Measurements from ENCODE around the gene MTSS2.

DNA sequence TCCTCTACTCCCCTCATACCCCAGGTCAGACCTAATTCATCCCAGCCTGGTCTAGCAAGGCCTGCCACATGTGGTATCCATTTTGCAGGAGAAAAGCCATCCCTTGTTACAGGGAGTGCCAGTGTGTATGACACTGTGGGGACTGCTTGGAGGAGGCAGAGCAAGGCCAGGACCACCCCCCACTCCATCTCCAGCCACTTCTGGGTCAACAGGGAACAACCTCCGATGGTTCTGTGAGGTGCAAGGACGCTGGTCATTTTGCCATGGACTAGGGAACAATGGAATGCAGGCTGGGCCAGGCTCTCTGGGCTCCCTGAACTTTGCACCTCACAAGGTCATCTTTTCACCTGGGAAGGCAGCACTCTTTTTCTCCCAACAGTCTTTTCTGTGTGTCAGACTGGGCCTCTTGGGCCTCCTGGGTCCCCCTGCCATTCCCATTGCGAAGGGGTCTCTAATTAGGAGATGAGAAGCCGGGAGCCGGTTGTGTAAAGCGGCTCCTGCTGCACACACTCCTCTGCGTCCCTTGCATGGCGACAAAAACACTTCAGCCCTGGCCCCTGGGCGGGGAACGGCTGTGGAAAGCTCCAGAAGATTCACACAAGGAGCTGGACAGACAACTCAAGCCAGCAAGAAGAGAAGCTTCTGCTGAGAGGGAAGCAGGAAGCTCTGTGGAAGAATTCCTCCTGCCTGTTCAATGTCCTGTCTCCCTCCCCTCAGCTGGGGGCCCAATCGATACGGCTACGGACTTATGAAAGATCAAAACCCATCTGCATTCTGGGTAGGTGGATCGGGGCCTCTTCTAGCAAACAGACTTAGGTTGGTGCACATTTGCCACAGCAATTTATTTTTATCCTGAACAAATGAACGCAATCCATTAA, 38.5 kb upstream of the MTSS2 start:
- no peak for TF ChIP-seq EP300 (IDR thresholded peaks at IDR 0.05)
- TF ChIP-seq, protein P1, sequence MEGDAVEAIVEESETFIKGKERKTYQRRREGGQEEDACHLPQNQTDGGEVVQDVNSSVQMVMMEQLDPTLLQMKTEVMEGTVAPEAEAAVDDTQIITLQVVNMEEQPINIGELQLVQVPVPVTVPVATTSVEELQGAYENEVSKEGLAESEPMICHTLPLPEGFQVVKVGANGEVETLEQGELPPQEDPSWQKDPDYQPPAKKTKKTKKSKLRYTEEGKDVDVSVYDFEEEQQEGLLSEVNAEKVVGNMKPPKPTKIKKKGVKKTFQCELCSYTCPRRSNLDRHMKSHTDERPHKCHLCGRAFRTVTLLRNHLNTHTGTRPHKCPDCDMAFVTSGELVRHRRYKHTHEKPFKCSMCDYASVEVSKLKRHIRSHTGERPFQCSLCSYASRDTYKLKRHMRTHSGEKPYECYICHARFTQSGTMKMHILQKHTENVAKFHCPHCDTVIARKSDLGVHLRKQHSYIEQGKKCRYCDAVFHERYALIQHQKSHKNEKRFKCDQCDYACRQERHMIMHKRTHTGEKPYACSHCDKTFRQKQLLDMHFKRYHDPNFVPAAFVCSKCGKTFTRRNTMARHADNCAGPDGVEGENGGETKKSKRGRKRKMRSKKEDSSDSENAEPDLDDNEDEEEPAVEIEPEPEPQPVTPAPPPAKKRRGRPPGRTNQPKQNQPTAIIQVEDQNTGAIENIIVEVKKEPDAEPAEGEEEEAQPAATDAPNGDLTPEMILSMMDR (IDR thresholded peaks at IDR 0.05), result no peak

Measured in esophagus muscularis mucosa (tissue), 3 donors.